H1 (cell line): Measurements from ENCODE around the gene ALPL. TPM values are rescaled to one million over a fixed set of nuclear protein-coding genes. Genes with fewer than 3 reads are reported as not detected.

Source experiments
- CTCF ChIA-PET: fragments of 300-600 bp; sonication (Branson Sonifier 250); formaldehyde crosslinking; loops from one replicate; lab custom pipeline; 2021; ENCODE audit not compliant: partially characterized antibody; lab: Charles Lee
- POLR2A ChIA-PET: fragments of 300-600 bp; sonication (Branson Sonifier 250); formaldehyde crosslinking; loops from one replicate; lab custom pipeline; 2021; ENCODE audit warnings: inconsistent platforms; ENCODE audit not compliant: partially characterized antibody; lab: Charles Lee
- DNase-seq, 2 experiments: peaks; one replicate each; pipeline versions ENCODE4 v3.0.0 to v3.0.0-alpha.2; 2010 to 2022; ENCODE audit warnings: low spot score in 2 of 2, low read depth in 1 of 2, mixed read lengths in 1 of 2
- FAIRE-seq: peaks from 2 replicates; lab custom pipeline; 2011; peaks lifted over from hg19 to GRCh38; lab: Jason Lieb, UNC
- H2AFZ ChIP-seq: 2 replicates; pipeline ENCODE4 v1.8.1; 2012; ENCODE audit warnings: low read length, inconsistent platforms
- H2AK5ac ChIP-seq: 2 replicates; pipeline ENCODE4 v1.6.1; 2013; ENCODE audit warnings: low read depth, low read length
- H2BK120ac ChIP-seq: replicated peaks from 2 replicates; pipeline ENCODE3; 2013; ENCODE audit warnings: low read depth, low read length, inconsistent platforms
- H2BK12ac ChIP-seq: 2 replicates; pipeline ENCODE4 v1.6.1; 2013; ENCODE audit warnings: low read depth, low read length
- H2BK15ac ChIP-seq: 2 replicates; pipeline ENCODE4 v1.6.1; 2013; ENCODE audit warnings: low read length
- H2BK20ac ChIP-seq: 2 replicates; pipeline ENCODE4 v1.6.1; 2013; ENCODE audit warnings: low read length
- H2BK5ac ChIP-seq: 2 replicates; pipeline ENCODE4 v1.6.1; 2013; ENCODE audit warnings: low read depth, low read length
- H3K14ac ChIP-seq: 2 replicates; pipeline ENCODE4 v1.6.1; 2013; ENCODE audit warnings: inconsistent platforms; ENCODE audit not compliant: insufficient read length
- H3K18ac ChIP-seq: 2 replicates; pipeline ENCODE4 v1.6.1; 2013; ENCODE audit warnings: low read length; ENCODE audit errors: extremely low read depth
- H3K23ac ChIP-seq: 2 replicates; pipeline ENCODE4 v1.6.1; 2013; ENCODE audit warnings: inconsistent platforms; ENCODE audit not compliant: insufficient read length
- H3K23me2 ChIP-seq: 2 replicates; pipeline ENCODE4 v1.6.1; 2013; ENCODE audit warnings: low read depth, low read length
- H3K27ac ChIP-seq: 2 replicates; pipeline ENCODE4 v1.6.1; 2011; ENCODE audit warnings: low read depth, low read length, inconsistent platforms
- H3K27me3 ChIP-seq, 4 experiments: replicated peaks in 1 of 4; 1 replicate in 1 of 4; 2 replicates in 3 of 4; pipeline versions ENCODE4 v1.6.1 to v1.8.1; 2011 to 2013; ENCODE audit warnings: low read length in 3 of 4, mild to moderate bottlenecking in 3 of 4, inconsistent platforms in 2 of 4, mixed read lengths in 2 of 4, moderate library complexity in 1 of 4; ENCODE audit not compliant: control insufficient read depth in 3 of 4, insufficient read depth in 3 of 4; ENCODE audit errors: extremely low read depth in 1 of 4
- H3K36me3 ChIP-seq, 4 experiments: 2 replicates each; pipeline versions ENCODE4 v1.6.1 to v1.8.1; 2011 to 2013; ENCODE audit warnings: mild to moderate bottlenecking in 4 of 4, low read length in 3 of 4, moderate library complexity in 2 of 4, control low read depth in 1 of 4, inconsistent platforms in 1 of 4; ENCODE audit not compliant: insufficient read depth in 4 of 4, control insufficient read depth in 2 of 4
- H3K4ac ChIP-seq: replicated peaks from 2 replicates; pipeline ENCODE3; 2013; ENCODE audit warnings: low read length, low read depth, mixed read lengths, inconsistent platforms; ENCODE audit not compliant: insufficient read length
- H3K4me1 ChIP-seq, 4 experiments: replicated peaks in 1 of 4; 1 replicate in 1 of 4; 2 replicates in 3 of 4; pipeline versions ENCODE4 v1.6.1 to v1.8.1; 2011 to 2013; ENCODE audit warnings: low read length in 3 of 4, inconsistent platforms in 2 of 4, mixed read lengths in 1 of 4; ENCODE audit not compliant: insufficient read depth in 4 of 4, control insufficient read depth in 3 of 4
- H3K4me2 ChIP-seq, 2 experiments: 2 replicates each; pipeline versions ENCODE4 v1.6.1 to v1.8.1; 2011 to 2013; ENCODE audit warnings: low read depth in 2 of 2, low read length in 2 of 2, control low read depth in 1 of 2, inconsistent platforms in 1 of 2, mild to moderate bottlenecking in 1 of 2; ENCODE audit not compliant: insufficient read depth in 1 of 2
- H3K4me3 ChIP-seq, 4 experiments: fragments of 200-600, 300-600 bp in 1 of 4; sonication (generic), shearing (Covaris generic), sonication (Bioruptor Twin) in 1 of 4; 2 replicates each; pipeline versions ENCODE4 v1.5.1 to v1.8.1; 2011 to 2016; ENCODE audit warnings: low read length in 4 of 4, low read depth in 3 of 4, control low read depth in 2 of 4, inconsistent platforms in 2 of 4, mild to moderate bottlenecking in 2 of 4, mixed read lengths in 1 of 4, moderate library complexity in 1 of 4; ENCODE audit not compliant: insufficient read depth in 2 of 4; ENCODE audit errors: extremely low read depth in 1 of 4
- H3K56ac ChIP-seq: replicated peaks from 2 replicates; pipeline ENCODE3; 2013; ENCODE audit warnings: low read depth, mild to moderate bottlenecking, mixed read lengths, low read length, inconsistent platforms; ENCODE audit not compliant: insufficient read length
- H3K79me1 ChIP-seq: 2 replicates; pipeline ENCODE4 v1.6.1; 2013; ENCODE audit warnings: low read depth, low read length, control low read depth
- H3K79me2 ChIP-seq, 2 experiments: 2 replicates each; pipeline versions ENCODE4 v1.6.1 to v1.8.1; 2012 to 2013; ENCODE audit warnings: low read length in 2 of 2, mild to moderate bottlenecking in 2 of 2, inconsistent platforms in 1 of 2; ENCODE audit not compliant: insufficient read depth in 2 of 2, control insufficient read depth in 1 of 2
- H3K9ac ChIP-seq, 4 experiments: replicated peaks in 1 of 4; 1 replicate in 1 of 4; 2 replicates in 3 of 4; pipeline versions ENCODE4 v1.6.1 to v1.8.1; 2011 to 2013; ENCODE audit warnings: low read depth in 3 of 4, low read length in 3 of 4, control low read depth in 2 of 4, mild to moderate bottlenecking in 2 of 4, moderate library complexity in 2 of 4, inconsistent platforms in 1 of 4; ENCODE audit errors: extremely low read depth in 1 of 4
- H3K9me3 ChIP-seq, 2 experiments: 2 replicates each; pipeline versions ENCODE4 v1.6.1 to v1.8.1; 2012 to 2013; ENCODE audit warnings: mild to moderate bottlenecking in 2 of 2, moderate library complexity in 2 of 2, control low read depth in 1 of 2, inconsistent platforms in 1 of 2, low read depth in 1 of 2, low read length in 1 of 2, mixed read lengths in 1 of 2; ENCODE audit not compliant: insufficient read depth in 2 of 2
- H4K20me1 ChIP-seq, 2 experiments: replicated peaks in 1 of 2; 2 replicates each; pipeline versions ENCODE3 to v1.8.1; 2011 to 2013; ENCODE audit warnings: inconsistent platforms in 2 of 2, low read length in 2 of 2, mild to moderate bottlenecking in 1 of 2; ENCODE audit not compliant: insufficient read depth in 2 of 2, control insufficient read depth in 1 of 2
- H4K5ac ChIP-seq: 2 replicates; pipeline ENCODE4 v1.6.1; 2013; ENCODE audit warnings: low read length, low read depth, mixed read lengths, inconsistent platforms; ENCODE audit not compliant: insufficient read length
- H4K8ac ChIP-seq: 2 replicates; pipeline ENCODE4 v1.8.0; 2013; ENCODE audit warnings: mild to moderate bottlenecking, moderate library complexity, low read length, inconsistent platforms; ENCODE audit not compliant: insufficient read depth; ENCODE audit errors: extremely low read depth
- H4K91ac ChIP-seq: replicated peaks from 2 replicates; pipeline ENCODE3; 2013; ENCODE audit warnings: low read length, mixed read lengths, inconsistent platforms; ENCODE audit not compliant: insufficient read length
- BRCA1 ChIP-seq: IDR thresholded peaks from 2 replicates; pipeline ENCODE4 v1.6.1; 2012; ENCODE audit warnings: low read depth, low read length, improper control_type of control experiment
- CBX8 ChIP-seq: fragments of 300-800, 300-1000 bp; sonication (generic); IDR thresholded peaks from 2 replicates; pipeline ENCODE4 v1.7.1; 2016; ENCODE audit warnings: low read depth, low read length, borderline replicate concordance
- WGBS, 2 experiments: shearing (Covaris generic) in 1 of 2; methylation state at CpG; one replicate each; pipeline versions ENCODE4 v1.1.6 to v1.1.7; 2013 to 2015; ENCODE audit warnings: low lambda C conversion rate in 2 of 2, mixed read lengths in 2 of 2, inconsistent platforms in 1 of 2, low coverage in 1 of 2, missing lambda C conversion rate in 1 of 2; ENCODE audit not compliant: insufficient replicate concordance in 2 of 2, insufficient coverage in 1 of 2, insufficient read length in 1 of 2; ENCODE audit errors: extremely low coverage in 1 of 2, missing lambda C conversion rate in 1 of 2; 5-methylcytosine and 5-hydroxymethylcytosine counted together
- polyA plus RNA-seq, 7 experiments: library from polyadenylated mRNA; depleted of rRNA in 3 of 7; stranded (reverse) in 5 of 7; unstranded in 2 of 7; fragments of >200 nt in 5 of 7; fragments of 200-250 nt in 2 of 7; gene quantifications; 1 replicate in 5 of 7; 2 replicates in 1 of 7; 4 replicates in 1 of 7; pipeline versions ENCODE4 v1.2.1 to v1.2.3, GENCODE V29; 2011 to 2013; ENCODE audit warnings: missing spikeins in 2 of 7, mixed read lengths in 2 of 7
- total RNA-seq: library from RNA; stranded (reverse); fragmentation: NEBNext Ultra II Directional; extraction: Animal tissue kit (Norgen Biotek cat#: 25700); gene quantifications from 2 replicates; pipeline ENCODE4 v1.2.1, GENCODE V29; 2021

The ALPL gene
- total and polyA plus RNA-seq, 2 of the 8 experiments (the other 6 are each of a cell fraction or from before 2014, with no cell fraction given): 175 to 362 TPM

DNA sequence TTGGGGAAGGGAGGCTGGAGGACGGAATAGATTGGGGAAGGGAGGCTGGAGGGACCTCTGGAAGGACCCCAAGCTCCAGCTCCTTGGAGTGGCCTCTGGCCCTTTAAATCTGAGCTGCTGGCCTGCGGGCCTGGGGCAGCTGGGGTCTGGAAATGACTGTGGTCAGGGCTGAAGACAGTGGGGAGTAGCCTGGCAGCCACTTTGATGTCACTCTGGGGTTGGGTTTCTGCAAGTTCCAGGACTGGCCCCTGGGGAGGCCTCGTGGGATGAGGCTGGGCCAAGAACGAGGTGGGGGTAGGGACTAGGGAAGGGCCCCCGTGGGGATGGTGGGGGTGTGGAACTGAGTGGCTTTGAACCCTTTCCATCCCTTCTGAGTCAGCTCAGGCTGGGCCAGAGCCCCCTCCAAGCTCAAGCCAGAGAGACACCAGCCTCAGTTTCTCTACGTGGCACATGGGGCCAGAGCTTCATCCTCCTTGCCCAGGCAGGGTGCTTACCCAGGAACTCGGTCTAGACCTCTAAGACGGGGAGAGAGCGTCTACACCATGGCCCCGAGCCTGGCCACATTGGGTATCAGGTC, 59.7 kb downstream of the ALPL start:
- Histone ChIP-seq H3K36me3 (peaks cover 2 to 17% (median 3%) of the 10 kb centered on the region in 4 experiments; a peak in 5 of 8 replicates), H3K27ac (no peak overlapping the region), H2AK5ac (no peak overlapping the region), H3K18ac (no peak overlapping the region), H3K79me2 (no peaks in the 10 kb centered on the region), H3K23me2 (no peaks in the 10 kb centered on the region; the same call in 1 of the 2 replicates), H3K9ac (no peak overlapping the region), H3K27me3 (no peaks in the 10 kb centered on the region), H2BK12ac (no peak overlapping the region), H3K4me1 (no peaks in the 10 kb centered on the region; a peak in 3 of 7 replicates), H4K5ac (no peak overlapping the region), H2BK120ac (no peak overlapping the region), H3K4me3 (no peak overlapping the region), H3K56ac (no peak overlapping the region), H3K23ac (no peak overlapping the region), H3K14ac (no peak overlapping the region), H3K9me3 (no peaks in the 10 kb centered on the region), H4K91ac (no peak overlapping the region), H2BK20ac (no peak overlapping the region), H3K4me2 (no peak overlapping the region), H3K79me1 (no peaks in the 10 kb centered on the region), H4K20me1 (peaks cover 2 to 9% of the 10 kb centered on the region in 2 experiments), H2BK5ac (no peak overlapping the region), H4K8ac (no peak overlapping the region), H3K4ac (no peak overlapping the region), H2BK15ac (no peak overlapping the region), H2AFZ (no peak overlapping the region)
- ChIA-PET CTCF (interaction anchor here (0.6 to 2.2 kb wide), 7 partner anchors 10 to 200 kb away, joined by 3 to 7 read pairs (median 4); no protein-coding TSS in a partner anchor), POLR2A (no interaction called here)
- 89% methylated on average over 10 of the region's 10 CpGs; no CpG with 5 or more reads in 1 of the 2 experiments for WGBS, 2 experiments
- TF ChIP-seq CBX8 (no peak), BRCA1 (no peak)
- no peak for DNase-seq
- FAIRE-seq: no peak
